LNCaP clone FGC (cell line): ENCODE results near the gene MPPED2.

Experiments
- DNase-seq: peaks from one replicate; pipeline ENCODE4 v3.0.0-alpha.2; 2011; ENCODE audit warnings: low read depth
- H3K4me3 ChIP-seq: 2 replicates; pipeline ENCODE4 v1.5.1; 2011; ENCODE audit warnings: mild to moderate bottlenecking, low read depth, low read length, control low read depth
- CTCF ChIP-seq: IDR thresholded peaks from 2 replicates; pipeline ENCODE4 v1.5.1; 2012; ENCODE audit warnings: mild to moderate bottlenecking; ENCODE audit not compliant: control insufficient read depth, insufficient read depth; ENCODE audit errors: extremely low read depth

The MPPED2 gene

GRCh38 chr11:30458541-30458940 is 127.6 kb downstream of the MPPED2 start:
- TF ChIP-seq CTCF: no peak
- DNase-seq: no peak

DNA sequence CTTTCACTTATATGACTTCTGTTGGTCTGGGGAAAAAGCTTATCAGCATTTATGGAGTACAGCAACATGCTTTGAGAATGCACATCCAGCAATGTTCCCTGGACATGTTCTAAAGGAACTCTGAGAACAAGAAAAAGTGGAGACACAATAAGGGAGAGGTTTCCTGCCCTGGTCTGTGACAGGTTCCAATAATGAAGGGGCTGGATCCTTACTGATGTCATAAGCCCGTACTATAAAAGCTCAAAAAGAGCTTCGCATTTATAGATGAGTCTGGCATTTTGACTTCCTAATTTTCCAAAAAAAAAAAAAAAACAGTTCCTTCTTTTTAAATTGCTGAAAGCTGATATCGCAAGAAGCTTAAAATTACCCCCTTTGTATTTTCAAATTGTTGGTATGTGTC is 129.1 kb downstream of the MPPED2 start:
- no peak overlapping the region for H3K4me3 ChIP-seq
- TF ChIP-seq CTCF: no peak

More at GRCh38 chr11:30458541-30458940, 127.6 kb downstream of the MPPED2 start:
- H3K4me3 ChIP-seq: no peak overlapping the region

DNA sequence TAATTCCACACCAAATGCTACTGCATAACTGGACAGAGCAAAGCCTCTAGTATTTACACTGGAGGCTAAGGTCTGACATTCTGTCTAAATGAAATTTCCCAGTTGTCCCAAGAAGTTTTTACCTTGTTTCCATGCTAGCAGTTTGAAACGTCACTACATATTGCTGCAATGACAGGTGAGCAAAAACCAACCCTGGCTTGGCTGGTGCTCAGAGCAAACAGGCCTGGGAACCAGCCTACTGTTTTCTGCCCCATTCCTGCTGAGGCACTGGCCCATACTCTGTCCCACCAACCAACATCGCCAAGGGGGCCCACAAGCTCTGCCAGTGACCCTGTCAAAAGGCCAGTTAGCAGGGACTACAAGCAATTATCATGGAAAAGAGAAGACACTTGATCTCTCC is 131.1 kb downstream of the MPPED2 start:
- TF ChIP-seq CTCF: no peak
- DNase-seq: no peak

More for the DNA sequence above, 129.1 kb downstream of the MPPED2 start:
- no peak for DNase-seq

GRCh38 chr11:30454541-30454940 is 131.6 kb downstream of the MPPED2 start:
- H3K4me3 ChIP-seq: no peak overlapping the region
- DNase-seq: no peak
- TF ChIP-seq CTCF: no peak

More for the DNA sequence above, 131.1 kb downstream of the MPPED2 start:
- no peak overlapping the region for H3K4me3 ChIP-seq

DNA sequence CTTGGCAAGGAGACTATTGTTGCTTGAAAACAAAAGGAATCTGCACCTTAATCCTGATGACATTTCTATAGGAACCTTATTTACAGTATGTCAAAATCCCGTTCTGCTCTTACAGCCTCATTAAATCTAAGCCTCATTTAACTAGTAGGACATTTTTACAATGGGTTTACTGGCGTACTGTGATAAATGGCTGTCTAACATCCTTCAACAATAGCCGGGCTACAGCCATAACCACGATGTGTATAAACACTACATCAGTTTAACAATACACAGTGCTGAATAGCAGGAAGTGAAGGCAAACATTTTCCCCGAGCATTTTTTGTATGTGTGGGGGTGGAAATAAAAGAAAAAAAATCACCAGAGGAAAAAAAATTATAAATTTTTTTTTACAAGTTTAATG is 132.0 kb downstream of the MPPED2 start:
- H3K4me3 ChIP-seq: no peak overlapping the region
- DNase-seq: no peak
- no peak for TF ChIP-seq CTCF

DNA sequence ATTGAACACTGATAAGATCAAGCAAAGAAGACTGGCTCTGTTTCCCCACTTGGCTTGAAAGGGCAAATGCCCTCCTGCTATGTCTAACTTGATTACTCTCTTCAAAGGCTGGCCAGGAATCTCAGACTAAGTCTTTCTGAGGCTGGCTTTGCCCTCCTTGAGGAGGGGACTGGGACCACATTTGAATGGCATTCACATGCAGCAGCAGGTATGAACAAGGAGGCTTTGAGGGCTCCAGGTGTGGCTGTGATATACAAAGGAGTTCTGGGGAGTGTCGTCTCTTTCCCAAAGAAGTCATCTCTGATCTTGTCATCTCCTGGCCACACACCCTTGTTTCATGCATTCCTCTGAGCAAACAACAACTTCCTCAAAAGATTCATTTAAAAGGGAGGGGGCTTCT is 132.4 kb downstream of the MPPED2 start:
- no peak for DNase-seq
- no peak overlapping the region for H3K4me3 ChIP-seq
- no peak for TF ChIP-seq CTCF

DNA sequence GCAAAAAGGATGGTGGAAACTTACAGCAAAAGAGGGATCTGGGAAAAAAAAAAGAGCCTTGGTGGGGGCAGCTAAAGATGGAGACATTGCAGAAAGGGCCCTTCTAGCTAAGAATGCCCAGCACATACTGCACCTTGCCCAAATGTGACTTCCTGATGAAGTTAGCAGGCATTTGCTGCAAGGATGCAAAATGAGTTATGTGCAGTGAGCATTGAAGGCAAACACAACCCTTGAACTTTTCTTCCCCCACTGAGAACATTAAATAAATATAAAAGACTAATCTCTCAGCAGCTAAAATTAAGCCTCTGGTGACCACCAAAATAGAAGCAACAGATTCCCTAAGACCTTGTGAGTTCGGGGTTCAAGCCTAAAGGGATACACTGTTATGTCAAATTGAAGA is 133.3 kb downstream of the MPPED2 start:
- no peak for DNase-seq
- H3K4me3 ChIP-seq: no peak overlapping the region
- no peak for TF ChIP-seq CTCF
